Measurements from ENCODE around the gene ACER1.
"Not testable (repeated sequence)": the region's sequence is repeated elsewhere in the genome, so short reads cannot be mapped to it uniquely, and the experiment has no call there.

ACER1 gene

GRCh38 chr19:6319376-6319775, 14.0 kb downstream of the ACER1 start:
- TF ChIP-seq CTCF (IDR thresholded peaks at IDR 0.05; ENCODE audit: low read length, missing control alignments): no peak
- no peak for DNase-seq (ENCODE audit: low read depth)
- no peak overlapping the region for H3K4me3 ChIP-seq (replicated peaks; ENCODE audit: low read depth, low read length)

GRCh38 chr19:6318772-6319171, 14.6 kb downstream of the ACER1 start:
- no peak for DNase-seq (ENCODE audit: low read depth)
- no peak overlapping the region for H3K4me3 ChIP-seq (replicated peaks; ENCODE audit: low read depth, low read length)
- TF ChIP-seq CTCF (IDR thresholded peaks at IDR 0.05; ENCODE audit: low read length, missing control alignments): no peak

- H3K4me3 ChIP-seq (replicated peaks; ENCODE audit: low read depth, low read length); DNase-seq (ENCODE audit: low read depth): not testable (repeated sequence)
Measured at GRCh38 chr19:6315646-6316045, 17.8 kb downstream of the ACER1 start.

GRCh38 chr19:6313398-6313969, 19.9 kb downstream of the ACER1 start:
- no peak for DNase-seq (ENCODE audit: low read depth)
- no peak for TF ChIP-seq CTCF (IDR thresholded peaks at IDR 0.05; ENCODE audit: low read length, missing control alignments)
- no peak overlapping the region for H3K4me3 ChIP-seq (replicated peaks; ENCODE audit: low read depth, low read length)

- TF ChIP-seq CTCF (IDR thresholded peaks at IDR 0.05; ENCODE audit: low read length, missing control alignments): no peak
- no peak for DNase-seq (ENCODE audit: low read depth)
- H3K4me3 ChIP-seq (replicated peaks; ENCODE audit: low read depth, low read length): no peak overlapping the region
Measured at GRCh38 chr19:6312018-6312417, 21.4 kb downstream of the ACER1 start.

- H3K4me3 ChIP-seq (replicated peaks; ENCODE audit: low read depth, low read length): no peak overlapping the region
- no peak for DNase-seq (ENCODE audit: low read depth)
Measured at GRCh38 chr19:6298413-6298812, 35.0 kb downstream of the ACER1 start.

GRCh38 chr19:6297202-6297601, 36.2 kb downstream of the ACER1 start:
- no peak overlapping the region for H3K4me3 ChIP-seq (replicated peaks; ENCODE audit: low read depth, low read length)
- DNase-seq (ENCODE audit: low read depth): no peak
- no peak for TF ChIP-seq CTCF (IDR thresholded peaks at IDR 0.05; ENCODE audit: low read length, missing control alignments)

More at GRCh38 chr19:6298413-6298812, 35.0 kb downstream of the ACER1 start:
- TF ChIP-seq CTCF (IDR thresholded peaks at IDR 0.05; ENCODE audit: low read length, missing control alignments): no peak

Measured in fibroblast of pulmonary artery (primary cell).